HEK293 (cell line): ENCODE data around the gene SYNE2.

Experiments used
- ZNF121 ChIP-seq: fragments of 450-650 bp; formaldehyde crosslinking; IDR thresholded peaks from 2 replicates; pipeline ENCODE4 v1.5.1; 2016; ENCODE audit warnings: missing biosample characterization, missing genetic modification characterization
- TF ChIP-seq, protein P1 (sequence below): fragments of 450-650 bp; formaldehyde crosslinking; IDR thresholded peaks from 2 replicates; pipeline ENCODE4 v1.5.1; 2016; ENCODE audit warnings: missing biosample characterization, missing genetic modification characterization

DNA sequence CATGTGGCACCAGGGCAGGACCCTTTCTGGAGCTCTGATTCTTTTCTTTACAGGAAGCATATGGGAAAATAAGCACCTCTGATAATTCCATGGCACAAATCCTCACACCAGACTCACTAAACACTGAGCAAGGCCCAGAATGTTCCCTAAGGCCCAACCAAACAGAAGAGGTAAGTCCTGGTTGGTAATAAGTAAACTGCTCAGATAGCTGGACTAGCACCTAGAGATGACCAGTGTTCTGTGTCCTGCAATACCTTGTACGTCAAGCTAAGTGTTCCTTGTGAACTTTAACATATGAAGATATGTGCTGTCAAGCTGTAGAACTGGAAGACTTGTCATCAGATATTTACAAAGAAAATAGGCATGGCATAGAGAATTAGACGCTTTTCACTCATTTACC lies 254.6 kb downstream of the SYNE2 start:
- TF ChIP-seq, protein P1, sequence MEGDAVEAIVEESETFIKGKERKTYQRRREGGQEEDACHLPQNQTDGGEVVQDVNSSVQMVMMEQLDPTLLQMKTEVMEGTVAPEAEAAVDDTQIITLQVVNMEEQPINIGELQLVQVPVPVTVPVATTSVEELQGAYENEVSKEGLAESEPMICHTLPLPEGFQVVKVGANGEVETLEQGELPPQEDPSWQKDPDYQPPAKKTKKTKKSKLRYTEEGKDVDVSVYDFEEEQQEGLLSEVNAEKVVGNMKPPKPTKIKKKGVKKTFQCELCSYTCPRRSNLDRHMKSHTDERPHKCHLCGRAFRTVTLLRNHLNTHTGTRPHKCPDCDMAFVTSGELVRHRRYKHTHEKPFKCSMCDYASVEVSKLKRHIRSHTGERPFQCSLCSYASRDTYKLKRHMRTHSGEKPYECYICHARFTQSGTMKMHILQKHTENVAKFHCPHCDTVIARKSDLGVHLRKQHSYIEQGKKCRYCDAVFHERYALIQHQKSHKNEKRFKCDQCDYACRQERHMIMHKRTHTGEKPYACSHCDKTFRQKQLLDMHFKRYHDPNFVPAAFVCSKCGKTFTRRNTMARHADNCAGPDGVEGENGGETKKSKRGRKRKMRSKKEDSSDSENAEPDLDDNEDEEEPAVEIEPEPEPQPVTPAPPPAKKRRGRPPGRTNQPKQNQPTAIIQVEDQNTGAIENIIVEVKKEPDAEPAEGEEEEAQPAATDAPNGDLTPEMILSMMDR (tag by site-specific recombination): no peak
- no peak for TF ChIP-seq ZNF121
